HG03108 (cell line): ENCODE data around the gene SLC49A4.

Experiments
- ATAC-seq: cut with Tn5 transposase; IDR thresholded peaks from one replicate; pipeline ENCODE4 v1.9.1; 2021; ENCODE audit warnings: moderate library complexity; ENCODE audit not compliant: unreplicated experiment

Gene SLC49A4

GRCh38 chr3:122785231-122785630, 9.6 kb upstream of the SLC49A4 start:
- no peak for ATAC-seq

GRCh38 chr3:122786066-122786465, 8.8 kb upstream of the SLC49A4 start:
- no peak for ATAC-seq

GRCh38 chr3:122787872-122788271, 7.0 kb upstream of the SLC49A4 start:
- no peak for ATAC-seq

GRCh38 chr3:122789585-122790273, 5.1 kb upstream of the SLC49A4 start:
- no peak for ATAC-seq

- ATAC-seq: peak; percentile 50
Observed at GRCh38 chr3:122793568-122794416, 1.1 kb upstream of the SLC49A4 start, which contains the start of gene HSPBAP1. Gene HSPBAP1, minus strand, starts transcription at chr3:122793831. Its CDS starts 151 bp downstream, at chr3:122793680.

GRCh38 chr3:122794483-122794778, 438 bp upstream of the SLC49A4 start:
- ATAC-seq: no peak

GRCh38 chr3:122795674-122796195, 866 bp downstream of the SLC49A4 start:
- no peak for ATAC-seq

- ATAC-seq: no peak
Observed at GRCh38 chr3:122797291-122797690, 2.4 kb downstream of the SLC49A4 start.

- ATAC-seq: no peak
Observed at GRCh38 chr3:122799322-122799721, 4.5 kb downstream of the SLC49A4 start.

GRCh38 chr3:122800031-122800430, 5.2 kb downstream of the SLC49A4 start:
- ATAC-seq: no peak

- ATAC-seq: no peak
Observed at GRCh38 chr3:122800706-122801237, 5.9 kb downstream of the SLC49A4 start.

GRCh38 chr3:122802323-122802722, 7.5 kb downstream of the SLC49A4 start:
- no peak for ATAC-seq

- ATAC-seq: no peak
Observed at GRCh38 chr3:122803977-122804376, 9.1 kb downstream of the SLC49A4 start.

- ATAC-seq: no peak
Observed at GRCh38 chr3:122810734-122811133, 15.9 kb downstream of the SLC49A4 start.

- no peak for ATAC-seq
Observed at GRCh38 chr3:122816587-122816986, 21.7 kb downstream of the SLC49A4 start.

GRCh38 chr3:122824465-122825381, 29.9 kb downstream of the SLC49A4 start:
- no peak for ATAC-seq

GRCh38 chr3:122825460-122825859, 30.6 kb downstream of the SLC49A4 start:
- no peak for ATAC-seq

- no peak for ATAC-seq
Observed at GRCh38 chr3:122826278-122826677, 31.4 kb downstream of the SLC49A4 start.

- no peak for ATAC-seq
Observed at GRCh38 chr3:122828281-122828680, 33.4 kb downstream of the SLC49A4 start.

- ATAC-seq: no peak
Observed at GRCh38 chr3:122835590-122835989, 40.7 kb downstream of the SLC49A4 start.

GRCh38 chr3:122843604-122844003, 48.7 kb downstream of the SLC49A4 start:
- ATAC-seq: no peak
